ENCODE data around the gene MAK. TPM values are rescaled to one million over a fixed set of nuclear protein-coding genes. Genes with fewer than 3 reads are reported as not detected.

MAK gene
- total and polyA plus RNA-seq, 2 of the 13 experiments (the other 11 are each of a cell fraction or from before 2014, with no cell fraction given) = 0.04 TPM; not detected in 1

GRCh38 chr6:10719296-10719963, 118.9 kb downstream of the MAK start (continued):
- TF ChIP-seq, protein P1, sequence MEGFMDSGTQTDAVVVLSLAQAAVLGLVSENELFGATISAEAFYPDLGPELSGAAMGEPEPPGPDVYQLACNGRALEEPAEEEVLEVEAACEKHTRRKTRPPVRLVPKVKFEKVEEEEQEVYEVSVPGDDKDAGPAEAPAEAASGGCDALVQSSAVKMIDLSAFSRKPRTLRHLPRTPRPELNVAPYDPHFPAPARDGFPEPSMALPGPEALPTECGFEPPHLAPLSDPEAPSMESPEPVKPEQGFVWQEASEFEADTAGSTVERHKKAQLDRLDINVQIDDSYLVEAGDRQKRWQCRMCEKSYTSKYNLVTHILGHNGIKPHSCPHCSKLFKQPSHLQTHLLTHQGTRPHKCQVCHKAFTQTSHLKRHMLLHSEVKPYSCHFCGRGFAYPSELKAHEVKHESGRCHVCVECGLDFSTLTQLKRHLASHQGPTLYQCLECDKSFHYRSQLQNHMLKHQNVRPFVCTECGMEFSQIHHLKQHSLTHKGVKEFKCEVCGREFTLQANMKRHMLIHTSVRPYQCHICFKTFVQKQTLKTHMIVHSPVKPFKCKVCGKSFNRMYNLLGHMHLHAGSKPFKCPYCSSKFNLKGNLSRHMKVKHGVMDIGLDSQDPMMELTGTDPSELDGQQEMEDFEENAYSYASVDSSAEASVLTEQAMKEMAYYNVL (CRISPR knock-in tag; IDR thresholded peaks at IDR 0.05; ENCODE audit: borderline replicate concordance) = no peak
- TF ChIP-seq TOPORS (CRISPR knock-in tag; IDR thresholded peaks at IDR 0.05) (no peak; the same call in 1 of the 2 replicates), MAFF (IDR thresholded peaks at IDR 0.05; ENCODE audit: low read depth, low read length) (peak; percentile 98), NFE2L1 (CRISPR knock-in tag; IDR thresholded peaks at IDR 0.05; ENCODE audit: borderline replicate concordance) (no peak), SAP130 (CRISPR knock-in tag; IDR thresholded peaks at IDR 0.05; ENCODE audit: low read depth) (no peak), MLX (CRISPR knock-in tag; IDR thresholded peaks at IDR 0.05) (no peak), SRF (IDR thresholded peaks at IDR 0.05; ENCODE audit: low read depth, low read length) (0 out of 2 replicates have a peak, but pooled peaks have one; percentile 41), NFYC (CRISPR knock-in tag; IDR thresholded peaks at IDR 0.05) (peak; percentile 92), HNF1B (CRISPR knock-in tag; IDR thresholded peaks at IDR 0.05) (0 out of 2 replicates have a peak, but pooled peaks have one; percentile 32), FOSL2 (CRISPR knock-in tag; IDR thresholded peaks at IDR 0.05) (no peak), MBD4 (IDR thresholded peaks at IDR 0.05; ENCODE audit: borderline replicate concordance, low read length) (no peak), U2AF1 (optimal IDR thresholded peaks at IDR 0.05; ENCODE audit: low read depth, low read length) (no peak), POLR2A (IDR thresholded peaks at IDR 0.05; ENCODE audit: insufficient read depth in 1 of 2, low read depth in 2 of 2, low read length in 2 of 2) (peak; percentile 19 to 42; a peak in 3 of 4 replicates), REL (CRISPR knock-in tag; conservative IDR thresholded peaks at IDR 0.05) (no peak), HOMEZ (CRISPR knock-in tag; IDR thresholded peaks at IDR 0.05; ENCODE audit: low read depth) (peak; percentile 84), MLLT10 (CRISPR knock-in tag; IDR thresholded peaks at IDR 0.05) (no peak), DNMT3B (CRISPR knock-in tag; conservative IDR thresholded peaks at IDR 0.05) (no peak), ZNF414 (CRISPR knock-in tag; IDR thresholded peaks at IDR 0.05) (no peak), XRCC5 (optimal IDR thresholded peaks at IDR 0.05; ENCODE audit: low read length) (peak; percentile 22)
- TF ChIP-seq, protein P2, sequence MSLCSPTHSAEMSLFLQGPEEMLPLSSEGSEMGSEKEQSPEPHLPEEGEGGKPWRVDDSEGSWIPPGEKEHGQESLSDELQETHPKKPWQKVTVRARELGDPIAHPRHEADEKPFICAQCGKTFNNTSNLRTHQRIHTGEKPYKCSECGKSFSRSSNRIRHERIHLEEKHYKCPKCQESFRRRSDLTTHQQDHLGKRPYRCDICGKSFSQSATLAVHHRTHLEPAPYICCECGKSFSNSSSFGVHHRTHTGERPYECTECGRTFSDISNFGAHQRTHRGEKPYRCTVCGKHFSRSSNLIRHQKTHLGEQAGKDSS (CRISPR knock-in tag; IDR thresholded peaks at IDR 0.05; ENCODE audit: borderline replicate concordance, low read depth) = 0 out of 2 replicates have a peak, but pooled peaks have one; percentile 15
- TF ChIP-seq, protein P3, sequence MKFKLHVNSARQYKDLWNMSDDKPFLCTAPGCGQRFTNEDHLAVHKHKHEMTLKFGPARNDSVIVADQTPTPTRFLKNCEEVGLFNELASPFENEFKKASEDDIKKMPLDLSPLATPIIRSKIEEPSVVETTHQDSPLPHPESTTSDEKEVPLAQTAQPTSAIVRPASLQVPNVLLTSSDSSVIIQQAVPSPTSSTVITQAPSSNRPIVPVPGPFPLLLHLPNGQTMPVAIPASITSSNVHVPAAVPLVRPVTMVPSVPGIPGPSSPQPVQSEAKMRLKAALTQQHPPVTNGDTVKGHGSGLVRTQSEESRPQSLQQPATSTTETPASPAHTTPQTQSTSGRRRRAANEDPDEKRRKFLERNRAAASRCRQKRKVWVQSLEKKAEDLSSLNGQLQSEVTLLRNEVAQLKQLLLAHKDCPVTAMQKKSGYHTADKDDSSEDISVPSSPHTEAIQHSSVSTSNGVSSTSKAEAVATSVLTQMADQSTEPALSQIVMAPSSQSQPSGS (CRISPR knock-in tag; IDR thresholded peaks at IDR 0.05) = peak; percentile 9; the same call in 1 of the 2 replicates
